ENCODE data around the gene HNRNPF.

DNA sequence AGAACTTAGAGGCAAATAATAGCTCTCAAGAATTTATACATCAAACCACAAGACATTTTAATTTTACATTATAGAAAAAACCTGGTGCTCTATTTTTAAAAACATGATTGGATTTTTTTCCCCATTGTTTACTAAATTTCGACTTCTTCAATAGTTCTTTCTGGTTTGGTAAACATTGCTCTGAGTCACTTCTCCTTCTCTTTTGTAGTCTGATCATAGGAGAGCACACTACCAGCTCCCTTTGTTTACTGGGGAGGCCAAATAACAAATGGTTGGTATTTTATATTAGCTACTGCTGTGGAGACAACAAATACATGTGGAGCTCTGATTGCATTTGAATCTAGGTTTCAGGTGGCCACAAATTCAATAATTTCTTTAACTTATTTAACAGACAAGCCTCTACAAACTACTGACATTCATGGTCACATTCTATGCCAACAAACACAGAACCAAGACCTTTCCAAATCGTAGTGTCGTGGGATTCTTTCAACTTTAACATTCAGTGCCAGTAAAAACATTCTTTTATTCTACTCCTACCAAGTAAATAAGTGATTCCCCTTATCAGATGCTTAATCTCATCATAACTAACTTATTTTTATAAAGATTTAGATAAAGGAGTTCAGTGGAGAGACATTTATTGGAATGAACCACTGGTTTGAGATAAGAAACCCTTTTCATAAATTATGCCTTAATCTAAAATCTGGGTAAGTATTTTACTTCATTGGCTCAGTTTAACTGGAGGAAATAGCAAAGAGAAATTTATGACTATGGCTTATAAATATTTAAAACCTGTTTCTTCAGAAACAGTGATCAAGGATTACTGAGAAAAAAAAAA is 55.3 kb downstream of the HNRNPF start:
- TF ChIP-seq, protein P1, sequence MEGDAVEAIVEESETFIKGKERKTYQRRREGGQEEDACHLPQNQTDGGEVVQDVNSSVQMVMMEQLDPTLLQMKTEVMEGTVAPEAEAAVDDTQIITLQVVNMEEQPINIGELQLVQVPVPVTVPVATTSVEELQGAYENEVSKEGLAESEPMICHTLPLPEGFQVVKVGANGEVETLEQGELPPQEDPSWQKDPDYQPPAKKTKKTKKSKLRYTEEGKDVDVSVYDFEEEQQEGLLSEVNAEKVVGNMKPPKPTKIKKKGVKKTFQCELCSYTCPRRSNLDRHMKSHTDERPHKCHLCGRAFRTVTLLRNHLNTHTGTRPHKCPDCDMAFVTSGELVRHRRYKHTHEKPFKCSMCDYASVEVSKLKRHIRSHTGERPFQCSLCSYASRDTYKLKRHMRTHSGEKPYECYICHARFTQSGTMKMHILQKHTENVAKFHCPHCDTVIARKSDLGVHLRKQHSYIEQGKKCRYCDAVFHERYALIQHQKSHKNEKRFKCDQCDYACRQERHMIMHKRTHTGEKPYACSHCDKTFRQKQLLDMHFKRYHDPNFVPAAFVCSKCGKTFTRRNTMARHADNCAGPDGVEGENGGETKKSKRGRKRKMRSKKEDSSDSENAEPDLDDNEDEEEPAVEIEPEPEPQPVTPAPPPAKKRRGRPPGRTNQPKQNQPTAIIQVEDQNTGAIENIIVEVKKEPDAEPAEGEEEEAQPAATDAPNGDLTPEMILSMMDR (IDR thresholded peaks at IDR 0.05), result no peak
- no peak for TF ChIP-seq POLR2A (IDR thresholded peaks at IDR 0.05)
